Cardiac muscle cell (in vitro differentiated cells and primary cell): ENCODE data around the gene TEX22. TPM values are rescaled to one million over a fixed set of nuclear protein-coding genes. Genes with fewer than 3 reads are reported as not detected.
A peak's percentile ranks its signal among the peaks of the same experiment; 100 is the strongest.

ENCODE experiments used
- DNase-seq, 2 donors: peaks; one replicate each; pipeline versions ENCODE4 v3.0.0 to v3.0.0-alpha.2; 2010 to 2017; ENCODE audit warnings: low read depth in 1 of 2, low spot score in 1 of 2
- H3K27ac ChIP-seq: fragments of 200-600 bp; sonication (generic); 2 replicates; pipeline ENCODE4 v1.5.1; 2016
- H3K27me3 ChIP-seq: fragments of 200-600 bp; sonication (generic); 2 replicates; pipeline ENCODE4 v1.6.0; 2016; ENCODE audit warnings: control low read depth
- H3K36me3 ChIP-seq: fragments of 200-600 bp; sonication (generic); 2 replicates; pipeline ENCODE4 v1.5.1; 2016; ENCODE audit warnings: control low read depth
- H3K4me1 ChIP-seq: fragments of 200-600 bp; sonication (generic); 2 replicates; pipeline ENCODE4 v1.8.1; 2017; ENCODE audit warnings: low read depth, mild to moderate bottlenecking, mixed run types
- H3K4me3 ChIP-seq: fragments of 200-600 bp; sonication (generic); 2 replicates; pipeline ENCODE4 v1.5.1; 2016; ENCODE audit warnings: mild to moderate bottlenecking
- H3K9me3 ChIP-seq: fragments of 200-600 bp; sonication (generic); 2 replicates; pipeline ENCODE4 v1.5.1; 2017; ENCODE audit warnings: low read depth, mild to moderate bottlenecking, control low read depth
- CTCF ChIP-seq: IDR thresholded peaks from 2 replicates; pipeline ENCODE4 v1.5.1; 2012; ENCODE audit warnings: low read depth, mild to moderate bottlenecking, low read length
- polyA plus RNA-seq: library from polyadenylated mRNA; unstranded; fragments of >200 nt; fragmentation: Nextera tagmentation; extraction: Ambion mirVana; gene quantifications from 2 replicates; pipeline ENCODE4 v1.2.1, GENCODE V29; 2016
- total RNA-seq: library from RNA; depleted of rRNA; stranded (reverse); fragments of >200 nt; gene quantifications from 2 replicates; pipeline ENCODE4 v1.2.3, GENCODE V29; 2016

The TEX22 gene
- total and polyA plus RNA-seq, 2 experiments from 2014 or later: 3.7 to 4.1 TPM

GRCh38 chr14:105460116-105460515 is 61.8 kb downstream of the TEX22 start:
- DNase-seq: no peak
- Histone ChIP-seq H3K36me3 (peaks cover 22% of the 10 kb centered on the region), H3K27me3 (no peaks in the 10 kb centered on the region), H3K4me1 (peaks cover 2% of the 10 kb centered on the region), H3K9me3 (no peaks in the 10 kb centered on the region), H3K4me3 (no peak overlapping the region), H3K27ac (no peak overlapping the region)
- TF ChIP-seq CTCF: no peak

- DNase-seq: no peak
- peaks cover 7% of the 10 kb centered on the region for H3K4me1 ChIP-seq
- TF ChIP-seq CTCF: no peak
- peaks cover 17% of the 10 kb centered on the region for H3K36me3 ChIP-seq
- H3K9me3 ChIP-seq: no peaks in the 10 kb centered on the region
- no peaks in the 10 kb centered on the region for H3K27me3 ChIP-seq
- H3K4me3 ChIP-seq: no peak overlapping the region
- H3K27ac ChIP-seq: no peak overlapping the region
These were observed 62.3 kb downstream of the TEX22 start for GRCh38 chr14:105460616-105461015.

GRCh38 chr14:105461903-105462302 is 63.6 kb downstream of the TEX22 start:
- H3K27ac ChIP-seq: peak overlapping the region; percentile 13

More at GRCh38 chr14:105461903-105462302, 63.6 kb downstream of the TEX22 start:
- H3K4me1 ChIP-seq: peaks cover 14% of the 10 kb centered on the region
- H3K27me3 ChIP-seq: no peaks in the 10 kb centered on the region
- H3K9me3 ChIP-seq: no peaks in the 10 kb centered on the region
- TF ChIP-seq CTCF: no peak
- H3K36me3 ChIP-seq: peaks cover 21% of the 10 kb centered on the region
- H3K4me3 ChIP-seq: no peak overlapping the region
- DNase-seq: no peak

Other genes starting within 250 kb of the TEX22 start
- 23.1 and 30.7 TPM in 2 replicates for gene JAG2, start 229.8 kb upstream of the TEX22 start, total RNA-seq
- gene JAG2, start 229.8 kb upstream of the TEX22 start, polyA plus RNA-seq: 12.4 and 21.1 TPM in 2 replicates
- gene NUDT14, start 217.2 kb upstream of the TEX22 start, total RNA-seq: 33.2 and 41.3 TPM in 2 replicates
- 64.3 and 74.4 TPM in 2 replicates for gene NUDT14, start 217.2 kb upstream of the TEX22 start, polyA plus RNA-seq
- 19.2 and 20.9 TPM in 2 replicates for gene BTBD6, start 150.0 kb upstream of the TEX22 start, total RNA-seq
- 14.4 and 20.3 TPM in 2 replicates for gene BTBD6, start 150.0 kb upstream of the TEX22 start, polyA plus RNA-seq
- 43.9 and 82.2 TPM in 2 replicates for gene BRF1, start 97.5 kb upstream of the TEX22 start, total RNA-seq
- gene BRF1, start 97.5 kb upstream of the TEX22 start, polyA plus RNA-seq: 22.2 and 26.6 TPM in 2 replicates
- gene PACS2, start 83.8 kb upstream of the TEX22 start, total RNA-seq: 96.3 and 144 TPM in 2 replicates
- gene PACS2, start 83.8 kb upstream of the TEX22 start, polyA plus RNA-seq: 66.1 and 79.1 TPM in 2 replicates
- gene MTA1, start 21.3 kb downstream of the TEX22 start, total RNA-seq: 136 and 208 TPM in 2 replicates
- gene MTA1, start 21.3 kb downstream of the TEX22 start, polyA plus RNA-seq: 110 and 149 TPM in 2 replicates
- 804 and 1,173 TPM in 2 replicates for gene CRIP2, start 76.3 kb downstream of the TEX22 start, total RNA-seq
- 1,364 and 1,845 TPM in 2 replicates for gene CRIP2, start 76.3 kb downstream of the TEX22 start, polyA plus RNA-seq
- 46.9 and 51.1 TPM in 2 replicates for gene CRIP1, start 88.3 kb downstream of the TEX22 start, total RNA-seq
- 196 and 203 TPM in 2 replicates for gene CRIP1, start 88.3 kb downstream of the TEX22 start, polyA plus RNA-seq
- 32.0 and 33.0 TPM in 2 replicates for gene TEDC1, start 92.7 kb downstream of the TEX22 start, total RNA-seq
- 27.4 and 27.6 TPM in 2 replicates for gene TEDC1, start 92.7 kb downstream of the TEX22 start, polyA plus RNA-seq
- gene TMEM121, start 128.0 kb downstream of the TEX22 start, total RNA-seq: 6.8 and 8.8 TPM in 2 replicates
- gene TMEM121, start 128.0 kb downstream of the TEX22 start, polyA plus RNA-seq: 4.4 and 6.4 TPM in 2 replicates